NCI-H146 treated with DMSO at 0.1 percent for 48 hours (cell line): ENCODE measurements around the gene ADRB2.
"Not testable (repeated sequence)": the region's sequence is repeated elsewhere in the genome, so short reads cannot be mapped to it uniquely, and the experiment has no call there.

Source experiments
- DNase-seq: peaks from one replicate; lab custom pipeline; 2025; ENCODE audit not compliant: unreplicated experiment; lab: John Stamatoyannopoulos, UW

ADRB2 gene

DNA sequence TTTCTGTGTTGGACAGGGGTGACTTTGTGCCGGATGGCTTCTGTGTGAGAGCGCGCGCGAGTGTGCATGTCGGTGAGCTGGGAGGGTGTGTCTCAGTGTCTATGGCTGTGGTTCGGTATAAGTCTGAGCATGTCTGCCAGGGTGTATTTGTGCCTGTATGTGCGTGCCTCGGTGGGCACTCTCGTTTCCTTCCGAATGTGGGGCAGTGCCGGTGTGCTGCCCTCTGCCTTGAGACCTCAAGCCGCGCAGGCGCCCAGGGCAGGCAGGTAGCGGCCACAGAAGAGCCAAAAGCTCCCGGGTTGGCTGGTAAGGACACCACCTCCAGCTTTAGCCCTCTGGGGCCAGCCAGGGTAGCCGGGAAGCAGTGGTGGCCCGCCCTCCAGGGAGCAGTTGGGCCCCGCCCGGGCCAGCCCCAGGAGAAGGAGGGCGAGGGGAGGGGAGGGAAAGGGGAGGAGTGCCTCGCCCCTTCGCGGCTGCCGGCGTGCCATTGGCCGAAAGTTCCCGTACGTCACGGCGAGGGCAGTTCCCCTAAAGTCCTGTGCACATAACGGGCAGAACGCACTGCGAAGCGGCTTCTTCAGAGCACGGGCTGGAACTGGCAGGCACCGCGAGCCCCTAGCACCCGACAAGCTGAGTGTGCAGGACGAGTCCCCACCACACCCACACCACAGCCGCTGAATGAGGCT, at the start of gene ADRB2:
Gene ADRB2 (plus strand): TSS at position 559 of the 686 bp plus-strand sequence. CDS start 221 bp downstream, outside the sequence.
- DNase-seq: no peak

DNA sequence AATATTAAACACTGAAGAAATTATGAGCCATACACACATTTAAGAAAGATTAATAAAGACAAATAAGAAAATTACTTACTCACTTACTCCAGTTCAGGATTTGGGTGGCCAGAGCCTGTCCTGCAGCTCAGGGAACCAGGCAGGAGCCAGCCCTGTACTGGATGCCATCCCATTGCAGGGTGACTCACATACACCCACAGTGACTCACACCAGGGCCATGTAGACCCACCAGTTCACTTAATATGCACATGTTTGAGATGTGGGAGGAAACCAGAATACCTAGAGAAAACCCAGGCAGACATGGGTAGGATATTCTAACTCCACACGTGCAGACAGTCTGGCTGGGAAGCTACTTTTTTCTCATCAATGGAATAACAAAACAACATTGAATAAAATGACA, 49.6 kb upstream of the ADRB2 start:
- no peak for DNase-seq

GRCh38 chr5:148778882-148779281, 47.5 kb upstream of the ADRB2 start:
- no peak for DNase-seq

- DNase-seq: no peak
Measured at GRCh38 chr5:148780711-148781110, 45.7 kb upstream of the ADRB2 start.

GRCh38 chr5:148781766-148782165, 44.6 kb upstream of the ADRB2 start:
- no peak for DNase-seq

- DNase-seq: no peak
Measured at GRCh38 chr5:148785223-148785622, 41.2 kb upstream of the ADRB2 start.

DNA sequence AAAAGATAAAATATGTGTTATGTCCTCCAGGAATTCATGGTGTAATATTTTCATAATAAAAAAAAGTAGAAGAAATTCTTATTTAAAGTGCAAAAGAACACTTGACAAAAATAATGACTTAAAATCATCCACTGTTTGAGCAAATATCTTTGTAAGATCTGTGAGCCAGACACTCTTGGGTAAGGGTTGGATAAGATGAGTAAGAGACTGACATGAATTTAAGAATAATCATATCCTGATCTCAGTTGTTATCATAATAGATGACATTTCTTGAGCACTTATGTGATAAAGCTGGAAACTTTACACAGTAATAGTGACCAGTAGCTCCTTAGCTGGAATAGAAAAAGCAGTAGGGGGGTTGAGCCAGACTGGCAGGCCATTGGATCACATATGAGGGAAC, 40.0 kb upstream of the ADRB2 start:
- DNase-seq: no peak

DNA sequence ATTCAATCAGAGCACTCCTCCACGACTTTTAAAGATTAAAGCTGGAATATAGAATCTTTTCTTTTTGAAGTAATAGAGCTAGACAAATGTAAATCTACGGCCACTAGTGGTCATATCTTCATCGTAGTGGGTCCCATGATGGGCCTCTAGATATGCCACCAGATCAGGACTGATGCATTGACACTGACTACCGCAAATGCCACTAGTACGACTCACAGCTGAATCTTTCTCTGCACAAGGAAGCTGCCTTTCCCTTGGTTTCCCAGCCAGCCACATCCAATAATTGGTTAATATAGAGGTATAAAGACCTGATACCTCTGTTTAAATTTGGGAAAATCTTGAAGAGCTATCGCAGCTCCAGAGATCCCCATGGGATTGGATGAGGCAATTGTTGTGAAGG, 37.8 kb upstream of the ADRB2 start:
- no peak for DNase-seq

DNA sequence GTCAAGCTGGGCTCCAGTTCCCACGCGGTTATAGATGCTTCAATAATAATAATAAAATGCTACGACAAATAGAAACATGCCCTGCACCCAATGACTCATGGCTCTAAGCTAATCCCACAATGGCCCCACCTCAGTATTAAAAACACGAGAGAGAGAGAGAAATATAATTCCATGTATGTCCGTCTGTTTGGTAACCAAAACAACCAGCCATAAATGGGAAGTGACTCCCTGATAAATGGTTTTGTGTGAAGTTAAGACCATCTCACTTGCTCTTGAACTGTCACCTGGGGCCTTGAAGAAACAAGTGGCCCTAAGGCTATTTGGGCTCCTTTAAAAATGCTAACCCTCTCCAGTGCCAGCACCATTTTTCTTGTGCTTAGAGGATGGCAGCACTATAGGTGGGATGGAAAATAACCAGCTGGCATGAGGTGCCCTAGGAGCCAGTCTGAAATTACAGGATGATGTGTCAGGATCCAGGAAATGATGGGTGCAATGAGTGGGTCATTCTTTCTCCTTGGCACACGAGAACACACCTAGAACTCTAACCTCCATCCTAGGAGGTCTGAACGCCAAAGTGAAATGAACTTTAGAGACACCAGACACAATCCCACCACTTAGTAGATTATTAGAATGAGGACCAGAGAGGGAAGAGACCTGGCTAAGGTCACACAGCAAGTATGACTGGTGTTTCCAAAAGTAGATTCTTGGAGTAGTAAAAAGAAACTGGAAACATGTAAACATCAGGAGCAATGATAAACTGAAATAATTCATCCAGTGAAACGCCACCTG, 35.7 kb upstream of the ADRB2 start:
- DNase-seq: no peak

- DNase-seq: no peak
Measured at GRCh38 chr5:148791334-148791667, 35.1 kb upstream of the ADRB2 start.

GRCh38 chr5:148791696-148792095, 34.7 kb upstream of the ADRB2 start:
- DNase-seq: no peak

- DNase-seq: no peak
Measured at GRCh38 chr5:148792744-148793143, 33.7 kb upstream of the ADRB2 start.

- no peak for DNase-seq
Measured at GRCh38 chr5:148793261-148793660, 33.1 kb upstream of the ADRB2 start.

GRCh38 chr5:148794275-148794674, 32.1 kb upstream of the ADRB2 start:
- no peak for DNase-seq

- DNase-seq: no peak
Measured at GRCh38 chr5:148794729-148795561, 31.5 kb upstream of the ADRB2 start.

- no peak for DNase-seq
Measured at GRCh38 chr5:148796936-148797335, 29.5 kb upstream of the ADRB2 start.

GRCh38 chr5:148798786-148799185, 27.6 kb upstream of the ADRB2 start:
- no peak for DNase-seq

- no peak for DNase-seq
Measured at GRCh38 chr5:148799737-148800527, 26.5 kb upstream of the ADRB2 start.

- DNase-seq: no peak
Measured at GRCh38 chr5:148801682-148802276, 24.6 kb upstream of the ADRB2 start.

- not testable (repeated sequence) for DNase-seq
Measured at GRCh38 chr5:148803451-148803850, 23.0 kb upstream of the ADRB2 start.

DNA sequence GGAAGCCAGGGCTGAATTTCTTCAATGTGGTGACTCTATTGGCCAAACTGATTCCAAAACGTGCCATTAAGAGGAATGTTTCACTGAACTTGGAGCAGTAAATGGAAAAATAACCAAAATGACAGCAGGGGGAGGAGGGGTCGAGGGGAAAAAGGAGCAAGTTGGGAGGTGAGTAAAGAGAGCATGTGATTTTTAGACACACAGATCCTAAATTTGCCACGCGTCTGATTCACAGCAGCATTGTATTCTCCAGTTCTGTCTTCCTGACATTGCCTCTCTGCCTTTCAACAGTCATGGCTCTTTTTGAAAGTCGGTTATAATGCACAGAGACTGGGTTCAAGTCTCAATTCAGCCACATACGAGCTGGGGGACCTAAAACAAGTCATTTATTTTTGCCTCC, 22.0 kb upstream of the ADRB2 start:
- DNase-seq: no peak
